A673 (cell line): ENCODE data around the gene ERVFRD-1. TPM values are rescaled to one million over a fixed set of nuclear protein-coding genes. Genes with fewer than 3 reads are reported as not detected.

Experiments
- BruUV-seq: library from RNA; stranded (reverse); fragments of 400-500 nt; replicated peaks from 2 replicates; lab custom pipeline; 2021; lab: Mats Ljungman, UMichigan
- CTCF ChIA-PET: fragments of 300-600 bp; sonication (Branson Sonifier 250); formaldehyde crosslinking; loops from one replicate; lab custom pipeline; 2022; ENCODE audit warnings: antibody characterized with exemption; lab: Charles Lee
- POLR2A ChIA-PET: fragments of 300-600 bp; sonication (Branson Sonifier 250); formaldehyde crosslinking; loops from one replicate; lab custom pipeline; 2022; ENCODE audit warnings: antibody characterized with exemption; ENCODE audit not compliant: low non-redundant PET; lab: Charles Lee
- DNase-seq: peaks from one replicate; pipeline ENCODE4 v3.0.0-alpha.2; 2015; ENCODE audit warnings: low spot score
- H3K27ac ChIP-seq: fragments of 200-600 bp; sonication (generic); 2 replicates; pipeline ENCODE4 v1.5.1; 2016; ENCODE audit warnings: mixed run types, low read depth, mild to moderate bottlenecking, mixed read lengths, antibody characterized with exemption, low read length; ENCODE audit not compliant: poor library complexity, severe bottlenecking
- H3K27me3 ChIP-seq: fragments of 200-600 bp; sonication (generic); replicated peaks from 2 replicates; pipeline ENCODE4 v1.6.1; 2017; ENCODE audit warnings: mixed run types, low read depth, mild to moderate bottlenecking, mixed read lengths, antibody characterized with exemption, low read length; ENCODE audit not compliant: insufficient read depth, poor library complexity
- H3K36me3 ChIP-seq: fragments of 200-600 bp; sonication (generic); 2 replicates; pipeline ENCODE4 v1.6.1; 2016; ENCODE audit warnings: mixed run types, mild to moderate bottlenecking, mixed read lengths, antibody characterized with exemption, low read length; ENCODE audit not compliant: insufficient read depth, poor library complexity, severe bottlenecking
- H3K4me1 ChIP-seq: fragments of 200-600 bp; sonication (generic); 2 replicates; pipeline ENCODE4 v1.6.1; 2017; ENCODE audit warnings: mixed run types, mild to moderate bottlenecking, mixed read lengths, antibody characterized with exemption, low read length; ENCODE audit not compliant: insufficient read depth, poor library complexity, severe bottlenecking
- H3K4me3 ChIP-seq: fragments of 200-600 bp; sonication (generic); 2 replicates; pipeline ENCODE4 v1.5.1; 2016; ENCODE audit warnings: low read depth, mixed run types, mild to moderate bottlenecking, mixed read lengths, low read length; ENCODE audit not compliant: poor library complexity, severe bottlenecking
- H3K9me3 ChIP-seq: fragments of 200-600 bp; sonication (generic); 2 replicates; pipeline ENCODE4 v1.6.1; 2016; ENCODE audit warnings: mixed run types, low read depth, mild to moderate bottlenecking, mixed read lengths, antibody characterized with exemption, low read length; ENCODE audit not compliant: poor library complexity, severe bottlenecking
- CTCF ChIP-seq: fragments of 300-800, 200-600 bp; sonication (generic); conservative IDR thresholded peaks from 2 replicates; pipeline ENCODE4 v1.5.1; 2017; ENCODE audit warnings: low read depth, mild to moderate bottlenecking, antibody characterized with exemption, low read length, moderate library complexity, mixed read lengths
- EZH2 ChIP-seq: fragments of 200-600 bp; sonication (generic); IDR thresholded peaks from 2 replicates; pipeline ENCODE4 v1.6.1; 2017; ENCODE audit warnings: borderline replicate concordance, low read depth, mild to moderate bottlenecking, mixed read lengths, antibody characterized with exemption, low read length; ENCODE audit not compliant: poor library complexity, severe bottlenecking
- intact Hi-C: fragments of 100-400 bp; cut with micrococcal nuclease; formaldehyde crosslinking; loops from one replicate; pipeline ENCODE4 v1.10.0; 2022; ENCODE audit not compliant: unreplicated experiment
- total RNA-seq: library from RNA; stranded (reverse); gene quantifications from 2 replicates; pipeline ENCODE4 v1.2.3, GENCODE V29; 2021

ERVFRD-1 gene
- total RNA-seq, 1 experiment from 2014 or later = 0.11 TPM

DNA sequence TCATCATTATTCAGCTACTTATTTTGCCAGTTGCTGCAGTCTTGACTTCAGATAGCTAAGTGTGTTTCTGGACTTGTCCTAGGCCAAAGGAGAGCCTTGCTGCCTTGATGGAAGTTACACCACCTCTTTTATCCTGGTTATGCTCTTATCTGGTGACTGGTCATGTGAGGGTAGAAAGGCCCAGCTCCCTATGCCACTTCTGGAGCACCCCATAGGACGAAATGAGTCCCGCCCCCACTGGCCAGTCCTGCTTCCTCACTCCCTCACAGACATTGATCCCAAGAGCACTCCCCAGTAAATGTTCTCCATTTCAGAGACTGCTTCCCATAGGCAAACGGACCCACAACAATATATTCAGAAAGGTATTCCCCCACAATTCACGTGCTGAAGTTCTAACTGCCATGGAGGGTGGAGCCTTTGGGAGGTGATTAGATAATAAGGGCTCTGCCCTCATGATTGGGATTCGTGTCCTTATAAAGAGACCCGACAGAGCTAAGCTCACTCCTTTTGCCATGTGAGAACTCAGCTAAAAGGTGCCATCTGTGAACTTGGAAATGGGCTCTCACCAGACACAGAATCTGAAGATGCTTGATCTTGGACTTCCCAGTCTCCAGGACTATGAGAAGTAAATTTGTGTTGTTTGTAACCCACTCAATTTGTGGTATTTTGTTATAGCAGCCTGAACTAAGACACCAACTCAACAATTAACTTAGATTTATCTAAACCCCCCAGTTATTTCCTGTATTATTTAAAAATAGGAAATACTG lies 45.9 kb downstream of the ERVFRD-1 start:
- intact Hi-C loops = loop anchor here (5.0 kb wide), 1 partner anchor 588 kb away; no protein-coding TSS in a partner anchor
- Histone ChIP-seq H3K27ac (no peak overlapping the region), H3K9me3 (no peaks in the 10 kb centered on the region), H3K4me1 (no peaks in the 10 kb centered on the region), H3K36me3 (no peaks in the 10 kb centered on the region), H3K27me3 (no peaks in the 10 kb centered on the region), H3K4me3 (no peak overlapping the region)
- no peak for DNase-seq
- BruUV-seq = no TSS peak
- ChIA-PET POLR2A (no interaction called here), CTCF (no interaction called here)
- TF ChIP-seq EZH2 (no peak), CTCF (no peak)

DNA sequence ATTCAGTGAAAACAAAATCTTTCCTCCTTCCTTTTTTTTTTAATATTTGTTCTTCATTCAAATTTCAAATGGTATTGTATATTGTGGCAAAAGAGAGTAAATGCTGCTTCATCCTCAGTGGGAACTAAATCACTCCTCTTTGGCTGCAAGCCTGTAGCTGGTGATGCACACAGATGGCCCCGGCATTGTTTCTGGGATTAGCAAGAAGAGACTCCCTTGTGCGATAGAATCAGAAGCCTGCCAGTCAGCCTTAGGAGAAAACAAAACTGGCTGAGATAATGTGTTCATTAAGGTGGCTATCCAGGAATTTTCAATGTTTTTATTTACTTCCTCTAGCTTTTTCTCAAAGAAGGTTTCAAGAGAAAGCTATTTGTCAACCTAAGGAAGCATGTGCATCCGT lies 46.7 kb downstream of the ERVFRD-1 start:
- Histone ChIP-seq H3K27me3 (no peaks in the 10 kb centered on the region), H3K4me3 (no peak overlapping the region), H3K27ac (no peak overlapping the region), H3K9me3 (no peaks in the 10 kb centered on the region), H3K4me1 (no peaks in the 10 kb centered on the region), H3K36me3 (no peaks in the 10 kb centered on the region)
- CTCF ChIA-PET = no interaction called here
- intact Hi-C loops = loop anchor here (5.0 kb wide), 1 partner anchor 588 kb away; no protein-coding TSS in a partner anchor
- POLR2A ChIA-PET = no interaction called here
- BruUV-seq = no TSS peak
- TF ChIP-seq EZH2 (no peak), CTCF (no peak)
- DNase-seq = peak; percentile 45

DNA sequence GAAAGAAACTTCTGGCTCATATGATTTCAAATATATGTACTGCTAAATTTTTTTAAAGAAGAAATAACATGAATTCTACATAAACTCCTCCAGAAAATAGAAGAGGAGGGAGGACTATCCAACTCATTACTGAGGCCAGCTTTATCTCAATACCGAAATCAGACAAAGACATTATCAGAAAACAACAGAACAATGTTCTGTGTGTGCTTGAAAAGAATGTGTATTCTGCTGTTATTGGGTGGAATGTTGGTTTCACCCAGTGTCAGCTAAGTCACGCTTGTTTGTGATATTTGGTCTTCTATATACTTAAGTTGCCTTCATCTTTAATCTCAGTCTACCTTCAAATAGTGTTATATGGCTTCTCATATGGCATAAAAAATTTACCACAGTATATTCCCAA lies 48.8 kb downstream of the ERVFRD-1 start:
- H3K27ac ChIP-seq = no peak overlapping the region
- TF ChIP-seq CTCF (no peak), EZH2 (no peak)
- intact Hi-C loops = no loop called here
- H3K36me3 ChIP-seq = no peaks in the 10 kb centered on the region
- CTCF ChIA-PET = no interaction called here
- H3K4me3 ChIP-seq = no peak overlapping the region
- no peaks in the 10 kb centered on the region for H3K9me3 ChIP-seq
- BruUV-seq = no TSS peak
- no peaks in the 10 kb centered on the region for H3K4me1 ChIP-seq
- DNase-seq = no peak
- POLR2A ChIA-PET = no interaction called here
- H3K27me3 ChIP-seq = no peaks in the 10 kb centered on the region
